Measurements from ENCODE around the gene LY6G5C. TPM values are rescaled to one million over a fixed set of nuclear protein-coding genes. Genes with fewer than 3 reads are reported as not detected.
A peak's percentile ranks its signal among the peaks of the same experiment; 100 is the strongest.

The LY6G5C gene
- total and polyA plus RNA-seq, 2 of the 13 experiments (the other 11 are each of a cell fraction or from before 2014, with no cell fraction given) = 0.33 to 0.55 TPM

DNA sequence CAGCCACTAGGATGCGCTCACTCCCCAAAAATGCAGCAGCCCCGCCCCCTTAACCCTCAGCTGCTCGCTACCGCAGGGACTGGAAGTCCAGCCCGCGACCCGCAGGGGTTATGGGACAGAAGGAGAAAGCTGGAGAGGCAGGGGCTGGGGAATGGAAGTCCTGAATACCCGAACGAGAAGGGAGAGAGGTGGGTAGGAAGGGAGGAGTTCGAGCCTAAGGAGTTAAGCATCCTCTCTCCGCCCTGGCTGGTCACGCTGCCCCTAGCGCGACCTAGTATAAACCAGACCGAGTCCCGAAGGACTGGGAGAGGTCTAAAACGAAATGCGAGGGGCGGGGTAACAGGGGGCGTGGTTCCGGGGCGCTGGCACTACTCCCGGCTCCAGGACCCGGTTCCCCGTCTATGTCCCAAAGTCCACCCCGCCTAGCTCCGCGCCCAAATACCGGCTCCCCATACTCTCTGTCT is 48.7 kb upstream of the LY6G5C start (continued):
- no peak for TF ChIP-seq HNRNPH1 (optimal IDR thresholded peaks at IDR 0.05; ENCODE audit: low read depth, low read length)
- TF ChIP-seq THRA (CRISPR knock-in tag; IDR thresholded peaks at IDR 0.05; ENCODE audit: borderline replicate concordance) = peak; percentile 57; the same call in 1 of the 2 replicates
- no peak for TF ChIP-seq ZNF660 (CRISPR knock-in tag; IDR thresholded peaks at IDR 0.05; ENCODE audit: borderline replicate concordance, low read depth)
- TF ChIP-seq HOXA3 (CRISPR knock-in tag; IDR thresholded peaks at IDR 0.05) = no peak; the same call in 1 of the 2 replicates
- TF ChIP-seq ARID3A (IDR thresholded peaks at IDR 0.05; ENCODE audit: low read depth, low read length) = no peak
- TF ChIP-seq U2AF2 (IDR thresholded peaks at IDR 0.05; ENCODE audit: low read depth, low read length) = no peak
- TF ChIP-seq ZNF362 (CRISPR knock-in tag; IDR thresholded peaks at IDR 0.05; ENCODE audit: borderline replicate concordance) = peak; percentile 60; the same call in 1 of the 2 replicates
- no peak for TF ChIP-seq ZFYVE20 (CRISPR knock-in tag; IDR thresholded peaks at IDR 0.05; ENCODE audit: borderline replicate concordance, low read depth)
- TF ChIP-seq, protein P1, sequence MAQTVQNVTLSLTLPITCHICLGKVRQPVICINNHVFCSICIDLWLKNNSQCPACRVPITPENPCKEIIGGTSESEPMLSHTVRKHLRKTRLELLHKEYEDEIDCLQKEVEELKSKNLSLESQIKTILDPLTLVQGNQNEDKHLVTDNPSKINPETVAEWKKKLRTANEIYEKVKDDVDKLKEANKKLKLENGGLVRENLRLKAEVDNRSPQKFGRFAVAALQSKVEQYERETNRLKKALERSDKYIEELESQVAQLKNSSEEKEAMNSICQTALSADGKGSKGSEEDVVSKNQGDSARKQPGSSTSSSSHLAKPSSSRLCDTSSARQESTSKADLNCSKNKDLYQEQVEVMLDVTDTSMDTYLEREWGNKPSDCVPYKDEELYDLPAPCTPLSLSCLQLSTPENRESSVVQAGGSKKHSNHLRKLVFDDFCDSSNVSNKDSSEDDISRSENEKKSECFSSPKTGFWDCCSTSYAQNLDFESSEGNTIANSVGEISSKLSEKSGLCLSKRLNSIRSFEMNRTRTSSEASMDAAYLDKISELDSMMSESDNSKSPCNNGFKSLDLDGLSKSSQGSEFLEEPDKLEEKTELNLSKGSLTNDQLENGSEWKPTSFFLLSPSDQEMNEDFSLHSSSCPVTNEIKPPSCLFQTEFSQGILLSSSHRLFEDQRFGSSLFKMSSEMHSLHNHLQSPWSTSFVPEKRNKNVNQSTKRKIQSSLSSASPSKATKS (CRISPR knock-in tag; IDR thresholded peaks at IDR 0.05) = no peak
- TF ChIP-seq MYNN (CRISPR knock-in tag; IDR thresholded peaks at IDR 0.05; ENCODE audit: low read depth) = 0 out of 2 replicates have a peak, but pooled peaks have one; percentile 78
- peak; percentile 33 for TF ChIP-seq TAF1 (CRISPR knock-in tag; IDR thresholded peaks at IDR 0.05)
- TF ChIP-seq, protein P2, sequence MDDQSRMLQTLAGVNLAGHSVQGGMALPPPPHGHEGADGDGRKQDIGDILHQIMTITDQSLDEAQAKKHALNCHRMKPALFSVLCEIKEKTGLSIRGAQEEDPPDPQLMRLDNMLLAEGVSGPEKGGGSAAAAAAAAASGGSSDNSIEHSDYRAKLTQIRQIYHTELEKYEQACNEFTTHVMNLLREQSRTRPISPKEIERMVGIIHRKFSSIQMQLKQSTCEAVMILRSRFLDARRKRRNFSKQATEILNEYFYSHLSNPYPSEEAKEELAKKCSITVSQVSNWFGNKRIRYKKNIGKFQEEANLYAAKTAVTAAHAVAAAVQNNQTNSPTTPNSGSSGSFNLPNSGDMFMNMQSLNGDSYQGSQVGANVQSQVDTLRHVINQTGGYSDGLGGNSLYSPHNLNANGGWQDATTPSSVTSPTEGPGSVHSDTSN (CRISPR knock-in tag; IDR thresholded peaks at IDR 0.05; ENCODE audit: borderline replicate concordance) = 0 out of 2 replicates have a peak, but pooled peaks have one; percentile 26
- peak; percentile 78 for TF ChIP-seq HDAC1 (CRISPR knock-in tag; IDR thresholded peaks at IDR 0.05)
- TF ChIP-seq SIX4 (CRISPR knock-in tag; IDR thresholded peaks at IDR 0.05) = 0 out of 2 replicates have a peak, but pooled peaks have one; percentile 6
- TF ChIP-seq AGO2 (optimal IDR thresholded peaks at IDR 0.05; ENCODE audit: low read depth, low read length) = no peak
- peak; percentile 100 for TF ChIP-seq ZNF652 (CRISPR knock-in tag; IDR thresholded peaks at IDR 0.05; ENCODE audit: borderline replicate concordance, low read depth)
- no peak for TF ChIP-seq ZNF138 (CRISPR knock-in tag; IDR thresholded peaks at IDR 0.05; ENCODE audit: low read depth)
- no peak for TF ChIP-seq FOXP1 (IDR thresholded peaks at IDR 0.05)
- TF ChIP-seq FOXP1 (CRISPR knock-in tag; IDR thresholded peaks at IDR 0.05) = no peak
- TF ChIP-seq NR2F6 (IDR thresholded peaks at IDR 0.05) = 0 out of 2 replicates have a peak, but pooled peaks have one; percentile 38
- peak; percentile 33 for TF ChIP-seq NR2F6 (CRISPR knock-in tag; IDR thresholded peaks at IDR 0.05)
- TF ChIP-seq ZNF816 (CRISPR knock-in tag; IDR thresholded peaks at IDR 0.05; ENCODE audit: borderline replicate concordance) = no peak; the same call in 1 of the 2 replicates
